Upper lobe of left lung (tissue), 4 donors: ENCODE results near the gene ACAN.

Source experiments
- CTCF ChIP-seq, 6 experiments: fragments of 450-650 bp in 4 of 6; fragments of 200-600 bp in 2 of 6; sonication (generic) in 2 of 6; IDR thresholded peaks; one replicate each; pipeline ENCODE4 v1.5.1; 2016 to 2019; ENCODE audit warnings: antibody characterized with exemption in 6 of 6
- POLR2A ChIP-seq, 4 donors: fragments of 450-650 bp; IDR thresholded peaks; one replicate each; pipeline ENCODE4 v1.5.1; 2016 to 2017; ENCODE audit warnings: antibody characterized with exemption in 4 of 4, mild to moderate bottlenecking in 2 of 4
- POLR2AphosphoS5 ChIP-seq, 2 donors: sonication (generic); formaldehyde crosslinking; IDR thresholded peaks; one replicate each; pipeline ENCODE4 v1.5.1; 2017; ENCODE audit warnings: antibody characterized with exemption in 2 of 2

GRCh38 chr15:88852476-88852875 is 49.2 kb downstream of the ACAN start:
- TF ChIP-seq CTCF (IDR thresholded peaks at IDR 0.05), result no peak
- no peak for TF ChIP-seq POLR2AphosphoS5 (IDR thresholded peaks at IDR 0.05)
- TF ChIP-seq POLR2A (IDR thresholded peaks at IDR 0.05), result no peak
